Measurements from ENCODE around the gene ITGA5. TPM values are rescaled to one million over a fixed set of nuclear protein-coding genes. Genes with fewer than 3 reads are reported as not detected.

ITGA5 gene
- 154 and 167 TPM in 2 replicates for total RNA-seq (2014; rRNA removed; shearing (Covaris generic))

- DNase-seq (ENCODE audit: low read depth), result peak; percentile 75
Measured at GRCh38 chr12:54419088-54419887, at the start of gene ITGA5. ITGA5 (minus strand) TSS chr12:54419266; CDS start chr12:54419198, 68 bp downstream.

- DNase-seq (ENCODE audit: low read depth), result no peak
Measured at GRCh38 chr12:54465857-54466523, 46.9 kb upstream of the ITGA5 start.

- DNase-seq (ENCODE audit: low read depth), result no peak
Measured at GRCh38 chr12:54463484-54463883, 44.4 kb upstream of the ITGA5 start.

GRCh38 chr12:54463034-54463433 is 44.0 kb upstream of the ITGA5 start:
- peak; percentile 28 for DNase-seq (ENCODE audit: low read depth)

- no peak for DNase-seq (ENCODE audit: low read depth)
Measured at GRCh38 chr12:54460317-54460923, 41.4 kb upstream of the ITGA5 start.

GRCh38 chr12:54459355-54459754 is 40.3 kb upstream of the ITGA5 start:
- no peak for DNase-seq (ENCODE audit: low read depth)

GRCh38 chr12:54455760-54456469 is 36.8 kb upstream of the ITGA5 start:
- DNase-seq (ENCODE audit: low read depth), result no peak

GRCh38 chr12:54452628-54453027 is 33.6 kb upstream of the ITGA5 start:
- no peak for DNase-seq (ENCODE audit: low read depth)

- DNase-seq (ENCODE audit: low read depth), result no peak
Measured at GRCh38 chr12:54448344-54448743, 29.3 kb upstream of the ITGA5 start.

- DNase-seq (ENCODE audit: low read depth), result no peak
Measured at GRCh38 chr12:54447917-54448316, 28.9 kb upstream of the ITGA5 start.

- DNase-seq (ENCODE audit: low read depth), result no peak
Measured at GRCh38 chr12:54444206-54444605, 25.1 kb upstream of the ITGA5 start.

GRCh38 chr12:54443446-54443845 is 24.4 kb upstream of the ITGA5 start:
- DNase-seq (ENCODE audit: low read depth), result no peak

- no peak for DNase-seq (ENCODE audit: low read depth)
Measured at GRCh38 chr12:54442961-54443360, 23.9 kb upstream of the ITGA5 start.

- DNase-seq (ENCODE audit: low read depth), result no peak
Measured at GRCh38 chr12:54442099-54442498, 23.0 kb upstream of the ITGA5 start.

- peak; percentile 79 for DNase-seq (ENCODE audit: low read depth)
Measured at GRCh38 chr12:54439521-54440255, 20.6 kb upstream of the ITGA5 start.

- peak; percentile 58 for DNase-seq (ENCODE audit: low read depth)
Measured at GRCh38 chr12:54439096-54439495, 20.0 kb upstream of the ITGA5 start.

GRCh38 chr12:54438517-54438916 is 19.5 kb upstream of the ITGA5 start:
- no peak for DNase-seq (ENCODE audit: low read depth)

GRCh38 chr12:54437697-54438096 is 18.6 kb upstream of the ITGA5 start:
- no peak for DNase-seq (ENCODE audit: low read depth)

GRCh38 chr12:54437243-54437642 is 18.2 kb upstream of the ITGA5 start:
- no peak for DNase-seq (ENCODE audit: low read depth)

- no peak for DNase-seq (ENCODE audit: low read depth)
Measured at GRCh38 chr12:54432815-54433164, 13.7 kb upstream of the ITGA5 start.

Data from RPMI7951 (cell line).